ENCODE measurements around the gene STAG1.

STAG1 gene

GRCh38 chr3:136412307-136412706, 339.9 kb downstream of the STAG1 start:
- Histone ChIP-seq H3K27me3 (ENCODE audit: low read length) (no peaks in the 10 kb centered on the region), H3K79me2 (ENCODE audit: insufficient read depth, low read length) (no peaks in the 10 kb centered on the region), H4K20me1 (ENCODE audit: low read depth, low read length) (no peaks in the 10 kb centered on the region), H2AFZ (ENCODE audit: low read depth, low read length, severe bottlenecking) (no peak overlapping the region), H3K9me3 (ENCODE audit: insufficient read depth, low read length) (no peaks in the 10 kb centered on the region), H3F3A (ENCODE audit: insufficient read depth) (no peaks in the 10 kb centered on the region), H3K9me2 (replicated peaks; ENCODE audit: insufficient read depth, low read length) (no peaks in the 10 kb centered on the region), H3K4me2 (ENCODE audit: low read depth, low read length, poor library complexity, severe bottlenecking) (no peak overlapping the region), H3K27ac (ENCODE audit: low read depth, low read length) (no peak overlapping the region), H3K4me3 (ENCODE audit: insufficient read depth, low read length, poor library complexity, severe bottlenecking) (no peak overlapping the region), H3K36me3 (ENCODE audit: low read length) (peaks cover 1% of the 10 kb centered on the region), H3K9ac (ENCODE audit: low read length) (no peak overlapping the region)
- no peak for TF ChIP-seq EZH2phosphoT487 (conservative IDR thresholded peaks at IDR 0.05; ENCODE audit: low read length)
- TF ChIP-seq, protein P1, sequence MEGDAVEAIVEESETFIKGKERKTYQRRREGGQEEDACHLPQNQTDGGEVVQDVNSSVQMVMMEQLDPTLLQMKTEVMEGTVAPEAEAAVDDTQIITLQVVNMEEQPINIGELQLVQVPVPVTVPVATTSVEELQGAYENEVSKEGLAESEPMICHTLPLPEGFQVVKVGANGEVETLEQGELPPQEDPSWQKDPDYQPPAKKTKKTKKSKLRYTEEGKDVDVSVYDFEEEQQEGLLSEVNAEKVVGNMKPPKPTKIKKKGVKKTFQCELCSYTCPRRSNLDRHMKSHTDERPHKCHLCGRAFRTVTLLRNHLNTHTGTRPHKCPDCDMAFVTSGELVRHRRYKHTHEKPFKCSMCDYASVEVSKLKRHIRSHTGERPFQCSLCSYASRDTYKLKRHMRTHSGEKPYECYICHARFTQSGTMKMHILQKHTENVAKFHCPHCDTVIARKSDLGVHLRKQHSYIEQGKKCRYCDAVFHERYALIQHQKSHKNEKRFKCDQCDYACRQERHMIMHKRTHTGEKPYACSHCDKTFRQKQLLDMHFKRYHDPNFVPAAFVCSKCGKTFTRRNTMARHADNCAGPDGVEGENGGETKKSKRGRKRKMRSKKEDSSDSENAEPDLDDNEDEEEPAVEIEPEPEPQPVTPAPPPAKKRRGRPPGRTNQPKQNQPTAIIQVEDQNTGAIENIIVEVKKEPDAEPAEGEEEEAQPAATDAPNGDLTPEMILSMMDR (IDR thresholded peaks at IDR 0.05; ENCODE audit: insufficient read depth, low read length, poor library complexity, severe bottlenecking): no peak

GRCh38 chr3:136409549-136409948, 342.6 kb downstream of the STAG1 start:
- Histone ChIP-seq H3K79me2 (ENCODE audit: insufficient read depth, low read length) (no peaks in the 10 kb centered on the region), H3K4me3 (ENCODE audit: insufficient read depth, low read length, poor library complexity, severe bottlenecking) (no peak overlapping the region)

GRCh38 chr3:136404056-136404455, 348.1 kb downstream of the STAG1 start:
- H3K36me3 ChIP-seq (ENCODE audit: low read length): 0 out of 2 replicates have a peak, but pooled peaks cover 3% of the 10 kb centered on the region
- H3K4me3 ChIP-seq (ENCODE audit: insufficient read depth, low read length, poor library complexity, severe bottlenecking): no peak overlapping the region
- no peaks in the 10 kb centered on the region for H3K9me3 ChIP-seq (ENCODE audit: insufficient read depth, low read length)
- no peak overlapping the region for H3K27ac ChIP-seq (ENCODE audit: low read depth, low read length)
- no peak overlapping the region for H2AFZ ChIP-seq (ENCODE audit: low read depth, low read length, severe bottlenecking)
- no peaks in the 10 kb centered on the region for H3K79me2 ChIP-seq (ENCODE audit: insufficient read depth, low read length)
- peaks cover 3% of the 10 kb centered on the region; the same call in 1 of the 2 replicates for H3F3A ChIP-seq (ENCODE audit: insufficient read depth)
- no peaks in the 10 kb centered on the region for H4K20me1 ChIP-seq (ENCODE audit: low read depth, low read length)
- TF ChIP-seq, protein P1 (IDR thresholded peaks at IDR 0.05; ENCODE audit: insufficient read depth, low read length, poor library complexity, severe bottlenecking): no peak
- TF ChIP-seq EZH2phosphoT487 (conservative IDR thresholded peaks at IDR 0.05; ENCODE audit: low read length): no peak
- no peaks in the 10 kb centered on the region for H3K27me3 ChIP-seq (ENCODE audit: low read length)
- no peak overlapping the region for H3K4me2 ChIP-seq (ENCODE audit: low read depth, low read length, poor library complexity, severe bottlenecking)
- no peaks in the 10 kb centered on the region for H3K9me2 ChIP-seq (replicated peaks; ENCODE audit: insufficient read depth, low read length)
- no peak overlapping the region for H3K9ac ChIP-seq (ENCODE audit: low read length)

More at GRCh38 chr3:136409549-136409948, 342.6 kb downstream of the STAG1 start:
- H3K4me2 ChIP-seq (ENCODE audit: low read depth, low read length, poor library complexity, severe bottlenecking): no peak overlapping the region
- no peak for TF ChIP-seq EZH2phosphoT487 (conservative IDR thresholded peaks at IDR 0.05; ENCODE audit: low read length)
- TF ChIP-seq, protein P1 (IDR thresholded peaks at IDR 0.05; ENCODE audit: insufficient read depth, low read length, poor library complexity, severe bottlenecking): no peak
- no peak overlapping the region for H3K9ac ChIP-seq (ENCODE audit: low read length)
- no peak overlapping the region for H3K27ac ChIP-seq (ENCODE audit: low read depth, low read length)
- no peaks in the 10 kb centered on the region for H3F3A ChIP-seq (ENCODE audit: insufficient read depth)
- H3K9me2 ChIP-seq (replicated peaks; ENCODE audit: insufficient read depth, low read length): no peaks in the 10 kb centered on the region
- H4K20me1 ChIP-seq (ENCODE audit: low read depth, low read length): no peaks in the 10 kb centered on the region
- H3K36me3 ChIP-seq (ENCODE audit: low read length): peaks cover 3% of the 10 kb centered on the region; the same call in 1 of the 2 replicates
- no peak overlapping the region for H2AFZ ChIP-seq (ENCODE audit: low read depth, low read length, severe bottlenecking)
- no peaks in the 10 kb centered on the region for H3K9me3 ChIP-seq (ENCODE audit: insufficient read depth, low read length)
- no peaks in the 10 kb centered on the region for H3K27me3 ChIP-seq (ENCODE audit: low read length)

Measured in SU-DHL-6 (cell line).